Kidney epithelial cell (primary cell): Measurements from ENCODE around the gene CEL. TPM values are rescaled to one million over a fixed set of nuclear protein-coding genes. Genes with fewer than 3 reads are reported as not detected.

ENCODE experiments used
- DNase-seq: peaks from one replicate; pipeline ENCODE4 v3.0.0-alpha.2; 2010; ENCODE audit warnings: low read depth
- H3K27me3 ChIP-seq: 2 replicates; pipeline ENCODE4 v1.6.0; 2011; ENCODE audit warnings: low read length; ENCODE audit not compliant: control insufficient read depth, insufficient read depth
- H3K36me3 ChIP-seq: 2 replicates; pipeline ENCODE4 v1.5.1; 2011; ENCODE audit warnings: low read length; ENCODE audit not compliant: control insufficient read depth, insufficient read depth
- H3K4me3 ChIP-seq: 2 replicates; pipeline ENCODE4 v1.5.1; 2011; ENCODE audit warnings: low read depth, mild to moderate bottlenecking, control low read depth, low read length
- CTCF ChIP-seq: IDR thresholded peaks from 2 replicates; pipeline ENCODE4 v1.5.1; 2011; ENCODE audit warnings: mild to moderate bottlenecking, moderate library complexity, low read length, control low read depth, inconsistent platforms; ENCODE audit not compliant: insufficient read depth, poor library complexity, severe bottlenecking
- total RNA-seq: library from RNA; depleted of rRNA; stranded (reverse); fragments of >200 nt; gene quantifications from 2 replicates; pipeline ENCODE4 v1.2.3, GENCODE V29; 2015

The CEL gene
- total RNA-seq, 1 donor from 2014 or later: 1.2 TPM

GRCh38 chr9:133029994-133030316 is 31.8 kb upstream of the CEL start:
- H3K4me3 ChIP-seq: peak overlapping the region; percentile 91
- peaks cover 1% of the 10 kb centered on the region for H3K36me3 ChIP-seq
- DNase-seq: no peak
- H3K27me3 ChIP-seq: no peaks in the 10 kb centered on the region
- no peak for TF ChIP-seq CTCF

GRCh38 chr9:133030317-133031129 is 31.3 kb upstream of the CEL start, which contains the start of gene GTF3C5:
GTF3C5 (plus strand) TSS chr9:133030997; CDS start chr9:133031012, 15 bp downstream.
- TF ChIP-seq CTCF: no peak
- H3K4me3 ChIP-seq: peak within 1 kb of the TSS; percentile 96
- no peaks in the 10 kb centered on the region for H3K27me3 ChIP-seq
- peaks cover 1% of the 10 kb centered on the region for H3K36me3 ChIP-seq
- peak; percentile 95 for DNase-seq

GRCh38 chr9:133031130-133031422 is 30.7 kb upstream of the CEL start:
- no peak for TF ChIP-seq CTCF
- peak overlapping the region; percentile 96 for H3K4me3 ChIP-seq
- peaks cover 1% of the 10 kb centered on the region for H3K36me3 ChIP-seq
- H3K27me3 ChIP-seq: no peaks in the 10 kb centered on the region
- no peak for DNase-seq

- TF ChIP-seq CTCF: no peak
- peak overlapping the region; percentile 96 for H3K4me3 ChIP-seq
- no peaks in the 10 kb centered on the region for H3K27me3 ChIP-seq
- H3K36me3 ChIP-seq: peaks cover 1% of the 10 kb centered on the region
- no peak for DNase-seq
These were observed 30.3 kb upstream of the CEL start for GRCh38 chr9:133031496-133031911.

- Histone ChIP-seq H3K4me3 (no peak overlapping the region), H3K36me3 (peaks cover 1% of the 10 kb centered on the region), H3K27me3 (no peaks in the 10 kb centered on the region)
- TF ChIP-seq CTCF: no peak
- no peak for DNase-seq
These were observed 29.6 kb upstream of the CEL start for GRCh38 chr9:133032171-133032570.

- no peak for DNase-seq
- no peak for TF ChIP-seq CTCF
- no peak overlapping the region for H3K4me3 ChIP-seq
- peaks cover 1% of the 10 kb centered on the region for H3K36me3 ChIP-seq
- no peaks in the 10 kb centered on the region for H3K27me3 ChIP-seq
These were observed 26.1 kb upstream of the CEL start for GRCh38 chr9:133035669-133036068.
